Gastrocnemius medialis (tissue), 4 donors: Measurements from ENCODE around the gene TEX9.

Experiments used
- POLR2A ChIP-seq, 2 donors: fragments of 450-650 bp; IDR thresholded peaks; one replicate each; pipeline ENCODE4 v1.6.1; 2017; ENCODE audit warnings: antibody characterized with exemption in 2 of 2, mild to moderate bottlenecking in 2 of 2, moderate library complexity in 2 of 2
- TF ChIP-seq, protein P1 (sequence below), 5 experiments: fragments of 450-650 bp in 3 of 5; fragments of 200-600 bp in 2 of 5; sonication (generic) in 2 of 5; IDR thresholded peaks in 4 of 5; conservative IDR thresholded peaks in 1 of 5; 1 replicate in 4 of 5; 2 replicates in 1 of 5; pipeline ENCODE4 v1.5.1; 2016 to 2019; ENCODE audit warnings: antibody characterized with exemption in 5 of 5, mild to moderate bottlenecking in 3 of 5, moderate library complexity in 3 of 5

DNA sequence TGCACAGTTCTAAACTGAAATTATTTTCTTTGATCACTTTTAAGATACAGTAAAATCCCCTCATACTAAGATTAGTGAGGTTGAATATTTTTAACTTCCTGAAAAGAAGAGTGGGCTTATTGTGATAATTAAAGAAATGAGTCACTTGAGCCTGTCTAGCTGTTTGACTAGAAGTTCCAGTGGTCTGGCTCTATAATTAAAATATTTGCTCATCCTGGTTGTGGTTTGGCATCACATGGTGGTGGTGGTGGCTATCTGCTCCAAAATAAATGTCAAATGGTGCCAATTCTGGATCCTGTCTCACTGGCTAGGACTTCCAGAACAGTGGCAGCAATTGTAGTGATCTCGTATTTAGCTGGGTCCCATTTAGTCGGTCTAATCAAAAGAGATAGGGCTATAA is 8.6 kb upstream of the TEX9 start:
- TF ChIP-seq, protein P1, sequence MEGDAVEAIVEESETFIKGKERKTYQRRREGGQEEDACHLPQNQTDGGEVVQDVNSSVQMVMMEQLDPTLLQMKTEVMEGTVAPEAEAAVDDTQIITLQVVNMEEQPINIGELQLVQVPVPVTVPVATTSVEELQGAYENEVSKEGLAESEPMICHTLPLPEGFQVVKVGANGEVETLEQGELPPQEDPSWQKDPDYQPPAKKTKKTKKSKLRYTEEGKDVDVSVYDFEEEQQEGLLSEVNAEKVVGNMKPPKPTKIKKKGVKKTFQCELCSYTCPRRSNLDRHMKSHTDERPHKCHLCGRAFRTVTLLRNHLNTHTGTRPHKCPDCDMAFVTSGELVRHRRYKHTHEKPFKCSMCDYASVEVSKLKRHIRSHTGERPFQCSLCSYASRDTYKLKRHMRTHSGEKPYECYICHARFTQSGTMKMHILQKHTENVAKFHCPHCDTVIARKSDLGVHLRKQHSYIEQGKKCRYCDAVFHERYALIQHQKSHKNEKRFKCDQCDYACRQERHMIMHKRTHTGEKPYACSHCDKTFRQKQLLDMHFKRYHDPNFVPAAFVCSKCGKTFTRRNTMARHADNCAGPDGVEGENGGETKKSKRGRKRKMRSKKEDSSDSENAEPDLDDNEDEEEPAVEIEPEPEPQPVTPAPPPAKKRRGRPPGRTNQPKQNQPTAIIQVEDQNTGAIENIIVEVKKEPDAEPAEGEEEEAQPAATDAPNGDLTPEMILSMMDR (IDR thresholded peaks at IDR 0.05 in 4 of 5, conservative IDR thresholded peaks at IDR 0.05 in 1 of 5): no peak
- TF ChIP-seq POLR2A (IDR thresholded peaks at IDR 0.05): no peak
